ENCODE results near the gene PMPCA. TPM values are rescaled to one million over a fixed set of nuclear protein-coding genes. Genes with fewer than 3 reads are reported as not detected.

Gene PMPCA
- total and polyA plus RNA-seq, 2 experiments from 2014 or later: 61.3 to 88.2 TPM

DNA sequence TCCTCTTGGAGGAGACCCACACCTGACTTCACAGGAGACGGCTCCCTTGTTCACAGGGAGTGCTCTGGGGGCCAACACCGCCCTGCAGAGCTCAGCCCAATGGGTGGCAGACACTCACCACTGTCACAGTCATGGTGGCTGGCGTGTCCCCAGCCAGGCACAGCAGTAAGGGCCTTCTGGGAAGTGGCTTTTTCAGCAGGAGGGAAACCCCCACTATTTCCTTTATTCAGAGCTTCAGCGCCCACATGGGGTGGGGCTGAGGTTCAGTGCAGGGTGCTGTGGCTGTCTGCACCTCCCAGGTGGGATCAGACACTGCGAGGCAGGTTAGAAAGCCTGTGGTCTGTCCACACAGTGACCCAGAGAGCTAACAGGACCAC is 6.9 kb upstream of the PMPCA start:
- no peak overlapping the region for H3K27ac Mint-ChIP-seq
- Histone ChIP-seq H3F3A (replicated peaks; ENCODE audit: low read depth) (peaks cover 27% of the 10 kb centered on the region), H3K9me2 (ENCODE audit: insufficient read depth) (no peaks in the 10 kb centered on the region), H3K27me3 (ENCODE audit: insufficient read depth) (no peaks in the 10 kb centered on the region), H3K4me3 (no peak overlapping the region), H3K4me1 (ENCODE audit: insufficient read depth) (peaks cover 3% of the 10 kb centered on the region; the same call in 1 of the 2 replicates), H3K36me3 (ENCODE audit: insufficient read depth) (peaks cover 25% of the 10 kb centered on the region), H3K79me2 (replicated peaks; ENCODE audit: insufficient read depth) (peaks cover 20% of the 10 kb centered on the region), H2AFZ (no peak overlapping the region), H3K27ac (ENCODE audit: low read depth) (no peak overlapping the region), H3K4me2 (no peak overlapping the region), H4K20me1 (replicated peaks; ENCODE audit: insufficient read depth) (peaks cover 8% of the 10 kb centered on the region)
- H3K4me1 Mint-ChIP-seq: peaks cover 8% of the 10 kb centered on the region
- H3K36me3 Mint-ChIP-seq (ENCODE audit: low read depth): peaks cover 66% of the 10 kb centered on the region
- TF ChIP-seq STAT1 (IDR thresholded peaks at IDR 0.05; ENCODE audit: unreplicated experiment): no peak
- TF ChIP-seq ZNF331 (CRISPR knock-in tag; IDR thresholded peaks at IDR 0.05; ENCODE audit: low read depth): no peak
- TF ChIP-seq, protein P1, sequence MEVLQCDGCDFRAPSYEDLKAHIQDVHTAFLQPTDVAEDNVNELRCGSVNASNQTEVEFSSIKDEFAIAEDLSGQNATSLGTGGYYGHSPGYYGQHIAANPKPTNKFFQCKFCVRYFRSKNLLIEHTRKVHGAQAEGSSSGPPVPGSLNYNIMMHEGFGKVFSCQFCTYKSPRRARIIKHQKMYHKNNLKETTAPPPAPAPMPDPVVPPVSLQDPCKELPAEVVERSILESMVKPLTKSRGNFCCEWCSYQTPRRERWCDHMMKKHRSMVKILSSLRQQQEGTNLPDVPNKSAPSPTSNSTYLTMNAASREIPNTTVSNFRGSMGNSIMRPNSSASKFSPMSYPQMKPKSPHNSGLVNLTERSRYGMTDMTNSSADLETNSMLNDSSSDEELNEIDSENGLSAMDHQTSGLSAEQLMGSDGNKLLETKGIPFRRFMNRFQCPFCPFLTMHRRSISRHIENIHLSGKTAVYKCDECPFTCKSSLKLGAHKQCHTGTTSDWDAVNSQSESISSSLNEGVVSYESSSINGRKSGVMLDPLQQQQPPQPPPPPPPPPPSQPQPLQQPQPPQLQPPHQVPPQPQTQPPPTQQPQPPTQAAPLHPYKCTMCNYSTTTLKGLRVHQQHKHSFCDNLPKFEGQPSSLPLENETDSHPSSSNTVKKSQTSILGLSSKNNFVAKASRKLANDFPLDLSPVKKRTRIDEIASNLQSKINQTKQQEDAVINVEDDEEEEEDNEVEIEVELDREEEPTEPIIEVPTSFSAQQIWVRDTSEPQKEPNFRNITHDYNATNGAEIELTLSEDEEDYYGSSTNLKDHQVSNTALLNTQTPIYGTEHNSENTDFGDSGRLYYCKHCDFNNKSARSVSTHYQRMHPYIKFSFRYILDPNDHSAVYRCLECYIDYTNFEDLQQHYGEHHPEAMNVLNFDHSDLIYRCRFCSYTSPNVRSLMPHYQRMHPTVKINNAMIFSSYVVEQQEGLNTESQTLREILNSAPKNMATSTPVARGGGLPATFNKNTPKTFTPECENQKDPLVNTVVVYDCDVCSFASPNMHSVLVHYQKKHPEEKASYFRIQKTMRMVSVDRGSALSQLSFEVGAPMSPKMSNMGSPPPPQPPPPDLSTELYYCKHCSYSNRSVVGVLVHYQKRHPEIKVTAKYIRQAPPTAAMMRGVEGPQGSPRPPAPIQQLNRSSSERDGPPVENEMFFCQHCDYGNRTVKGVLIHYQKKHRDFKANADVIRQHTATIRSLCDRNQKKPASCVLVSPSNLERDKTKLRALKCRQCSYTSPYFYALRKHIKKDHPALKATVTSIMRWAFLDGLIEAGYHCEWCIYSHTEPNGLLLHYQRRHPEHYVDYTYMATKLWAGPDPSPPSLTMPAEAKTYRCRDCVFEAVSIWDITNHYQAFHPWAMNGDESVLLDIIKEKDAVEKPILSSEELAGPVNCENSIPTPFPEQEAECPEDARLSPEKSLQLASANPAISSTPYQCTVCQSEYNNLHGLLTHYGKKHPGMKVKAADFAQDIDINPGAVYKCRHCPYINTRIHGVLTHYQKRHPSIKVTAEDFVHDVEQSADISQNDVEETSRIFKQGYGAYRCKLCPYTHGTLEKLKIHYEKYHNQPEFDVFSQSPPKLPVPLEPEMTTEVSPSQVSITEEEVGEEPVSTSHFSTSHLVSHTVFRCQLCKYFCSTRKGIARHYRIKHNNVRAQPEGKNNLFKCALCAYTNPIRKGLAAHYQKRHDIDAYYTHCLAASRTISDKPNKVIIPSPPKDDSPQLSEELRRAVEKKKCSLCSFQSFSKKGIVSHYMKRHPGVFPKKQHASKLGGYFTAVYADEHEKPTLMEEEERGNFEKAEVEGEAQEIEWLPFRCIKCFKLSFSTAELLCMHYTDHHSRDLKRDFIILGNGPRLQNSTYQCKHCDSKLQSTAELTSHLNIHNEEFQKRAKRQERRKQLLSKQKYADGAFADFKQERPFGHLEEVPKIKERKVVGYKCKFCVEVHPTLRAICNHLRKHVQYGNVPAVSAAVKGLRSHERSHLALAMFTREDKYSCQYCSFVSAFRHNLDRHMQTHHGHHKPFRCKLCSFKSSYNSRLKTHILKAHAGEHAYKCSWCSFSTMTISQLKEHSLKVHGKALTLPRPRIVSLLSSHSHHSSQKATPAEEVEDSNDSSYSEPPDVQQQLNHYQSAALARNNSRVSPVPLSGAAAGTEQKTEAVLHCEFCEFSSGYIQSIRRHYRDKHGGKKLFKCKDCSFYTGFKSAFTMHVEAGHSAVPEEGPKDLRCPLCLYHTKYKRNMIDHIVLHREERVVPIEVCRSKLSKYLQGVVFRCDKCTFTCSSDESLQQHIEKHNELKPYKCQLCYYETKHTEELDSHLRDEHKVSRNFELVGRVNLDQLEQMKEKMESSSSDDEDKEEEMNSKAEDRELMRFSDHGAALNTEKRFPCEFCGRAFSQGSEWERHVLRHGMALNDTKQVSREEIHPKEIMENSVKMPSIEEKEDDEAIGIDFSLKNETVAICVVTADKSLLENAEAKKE (CRISPR knock-in tag; IDR thresholded peaks at IDR 0.05): no peak
- TF ChIP-seq POLR2AphosphoS5 (IDR thresholded peaks at IDR 0.05; ENCODE audit: low read depth): no peak
- TF ChIP-seq, protein P2, sequence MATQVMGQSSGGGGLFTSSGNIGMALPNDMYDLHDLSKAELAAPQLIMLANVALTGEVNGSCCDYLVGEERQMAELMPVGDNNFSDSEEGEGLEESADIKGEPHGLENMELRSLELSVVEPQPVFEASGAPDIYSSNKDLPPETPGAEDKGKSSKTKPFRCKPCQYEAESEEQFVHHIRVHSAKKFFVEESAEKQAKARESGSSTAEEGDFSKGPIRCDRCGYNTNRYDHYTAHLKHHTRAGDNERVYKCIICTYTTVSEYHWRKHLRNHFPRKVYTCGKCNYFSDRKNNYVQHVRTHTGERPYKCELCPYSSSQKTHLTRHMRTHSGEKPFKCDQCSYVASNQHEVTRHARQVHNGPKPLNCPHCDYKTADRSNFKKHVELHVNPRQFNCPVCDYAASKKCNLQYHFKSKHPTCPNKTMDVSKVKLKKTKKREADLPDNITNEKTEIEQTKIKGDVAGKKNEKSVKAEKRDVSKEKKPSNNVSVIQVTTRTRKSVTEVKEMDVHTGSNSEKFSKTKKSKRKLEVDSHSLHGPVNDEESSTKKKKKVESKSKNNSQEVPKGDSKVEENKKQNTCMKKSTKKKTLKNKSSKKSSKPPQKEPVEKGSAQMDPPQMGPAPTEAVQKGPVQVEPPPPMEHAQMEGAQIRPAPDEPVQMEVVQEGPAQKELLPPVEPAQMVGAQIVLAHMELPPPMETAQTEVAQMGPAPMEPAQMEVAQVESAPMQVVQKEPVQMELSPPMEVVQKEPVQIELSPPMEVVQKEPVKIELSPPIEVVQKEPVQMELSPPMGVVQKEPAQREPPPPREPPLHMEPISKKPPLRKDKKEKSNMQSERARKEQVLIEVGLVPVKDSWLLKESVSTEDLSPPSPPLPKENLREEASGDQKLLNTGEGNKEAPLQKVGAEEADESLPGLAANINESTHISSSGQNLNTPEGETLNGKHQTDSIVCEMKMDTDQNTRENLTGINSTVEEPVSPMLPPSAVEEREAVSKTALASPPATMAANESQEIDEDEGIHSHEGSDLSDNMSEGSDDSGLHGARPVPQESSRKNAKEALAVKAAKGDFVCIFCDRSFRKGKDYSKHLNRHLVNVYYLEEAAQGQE (IDR thresholded peaks at IDR 0.05; ENCODE audit: unreplicated experiment): no peak
- no peak for TF ChIP-seq NANOG (IDR thresholded peaks at IDR 0.05; ENCODE audit: borderline replicate concordance)
- no peak for TF ChIP-seq CREB1 (CRISPR knock-in tag; IDR thresholded peaks at IDR 0.05; ENCODE audit: low read depth)
- no peak for DNase-seq (ENCODE audit: low spot score)
- peaks cover 18% of the 10 kb centered on the region for H3K27me3 Mint-ChIP-seq (ENCODE audit: insufficient read depth, low read depth, poor library complexity)
- H3K4me3 Mint-ChIP-seq: no peak overlapping the region
- H3K9me3 Mint-ChIP-seq: no peaks in the 10 kb centered on the region; the same call in 2 of the 3 replicates
- ATAC-seq: no peak

Measured in GM23338 (cell line).